ENCODE results near the gene DAAM1.

DAAM1 gene

GRCh38 chr14:59278111-59278510 is 89.6 kb downstream of the DAAM1 start:
- TF ChIP-seq CTCF (IDR thresholded peaks at IDR 0.05; ENCODE audit: low read depth, low read length): no peak
- no peak overlapping the region for H3K4me3 ChIP-seq (ENCODE audit: low read depth, low read length)

- TF ChIP-seq CTCF (IDR thresholded peaks at IDR 0.05; ENCODE audit: low read depth, low read length): no peak
- H3K4me3 ChIP-seq (ENCODE audit: low read depth, low read length): no peak overlapping the region
Observed at GRCh38 chr14:59280961-59281360, 92.5 kb downstream of the DAAM1 start.

GRCh38 chr14:59281609-59282377 is 93.3 kb downstream of the DAAM1 start:
- H3K4me3 ChIP-seq (ENCODE audit: low read depth, low read length): no peak overlapping the region

GRCh38 chr14:59282378-59282765 is 93.9 kb downstream of the DAAM1 start:
- no peak for TF ChIP-seq CTCF (IDR thresholded peaks at IDR 0.05; ENCODE audit: low read depth, low read length)

More at GRCh38 chr14:59281609-59282377, 93.3 kb downstream of the DAAM1 start:
- TF ChIP-seq CTCF (IDR thresholded peaks at IDR 0.05; ENCODE audit: low read depth, low read length): no peak

GRCh38 chr14:59283361-59283760 is 94.9 kb downstream of the DAAM1 start:
- no peak overlapping the region for H3K4me3 ChIP-seq (ENCODE audit: low read depth, low read length)
- no peak for TF ChIP-seq CTCF (IDR thresholded peaks at IDR 0.05; ENCODE audit: low read depth, low read length)

More at GRCh38 chr14:59282378-59282765, 93.9 kb downstream of the DAAM1 start:
- no peak overlapping the region for H3K4me3 ChIP-seq (ENCODE audit: low read depth, low read length)

GRCh38 chr14:59284059-59284458 is 95.6 kb downstream of the DAAM1 start:
- TF ChIP-seq CTCF (IDR thresholded peaks at IDR 0.05; ENCODE audit: low read depth, low read length): no peak
- no peak overlapping the region for H3K4me3 ChIP-seq (ENCODE audit: low read depth, low read length)

- no peak overlapping the region for H3K4me3 ChIP-seq (ENCODE audit: low read depth, low read length)
- TF ChIP-seq CTCF (IDR thresholded peaks at IDR 0.05; ENCODE audit: low read depth, low read length): no peak
Observed at GRCh38 chr14:59292028-59292427, 103.6 kb downstream of the DAAM1 start.

All from WI38 (cell line).